T1000 (cell line): ENCODE measurements around the gene KCNK15.

Experiments used
- DNase-seq: peaks from one replicate; lab custom pipeline; 2025; ENCODE audit warnings: mixed read lengths; lab: John Stamatoyannopoulos, UW

The KCNK15 gene

DNA sequence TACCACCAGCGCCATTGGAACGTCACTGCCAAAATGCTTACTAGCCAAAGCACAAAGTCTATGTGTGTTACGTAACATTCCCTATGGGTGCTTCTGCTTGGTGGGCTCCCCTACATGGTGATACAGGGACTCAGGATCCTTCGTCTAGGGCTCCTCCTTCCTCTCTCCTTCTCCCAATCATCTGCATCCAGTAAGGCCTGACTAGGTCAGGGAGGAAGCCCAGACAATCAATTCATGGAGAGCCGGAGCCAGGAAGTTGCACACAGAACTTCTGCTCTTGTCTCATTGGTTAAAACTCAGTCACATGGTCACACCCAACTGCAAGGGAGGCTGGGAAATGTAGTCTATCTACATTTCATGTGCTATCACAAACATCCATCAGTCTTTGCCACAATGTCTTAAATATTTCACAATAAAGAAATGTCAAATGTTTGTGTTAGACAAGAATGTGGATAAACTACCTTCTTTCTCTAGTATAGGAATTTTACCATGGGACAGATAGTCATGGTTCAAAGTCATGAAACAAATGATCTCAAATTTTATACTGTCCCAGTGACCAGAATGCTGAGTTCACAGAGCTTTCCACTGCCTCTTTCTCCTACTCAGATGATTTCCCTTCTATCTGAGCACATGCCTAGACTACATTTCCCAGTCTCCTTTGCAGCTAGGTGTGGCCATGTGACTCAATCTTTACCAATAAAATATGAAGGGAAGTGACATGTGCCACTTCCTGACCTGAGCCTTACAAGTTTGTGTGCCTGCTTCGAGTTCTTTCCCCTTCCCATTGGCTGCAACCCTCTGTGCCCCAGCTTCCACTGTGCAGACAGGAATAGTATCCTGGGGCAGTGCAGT is 9.3 kb upstream of the KCNK15 start:
- peak; percentile 72 for DNase-seq

GRCh38 chr20:44737116-44737515 is 8.5 kb upstream of the KCNK15 start:
- no peak for DNase-seq

DNA sequence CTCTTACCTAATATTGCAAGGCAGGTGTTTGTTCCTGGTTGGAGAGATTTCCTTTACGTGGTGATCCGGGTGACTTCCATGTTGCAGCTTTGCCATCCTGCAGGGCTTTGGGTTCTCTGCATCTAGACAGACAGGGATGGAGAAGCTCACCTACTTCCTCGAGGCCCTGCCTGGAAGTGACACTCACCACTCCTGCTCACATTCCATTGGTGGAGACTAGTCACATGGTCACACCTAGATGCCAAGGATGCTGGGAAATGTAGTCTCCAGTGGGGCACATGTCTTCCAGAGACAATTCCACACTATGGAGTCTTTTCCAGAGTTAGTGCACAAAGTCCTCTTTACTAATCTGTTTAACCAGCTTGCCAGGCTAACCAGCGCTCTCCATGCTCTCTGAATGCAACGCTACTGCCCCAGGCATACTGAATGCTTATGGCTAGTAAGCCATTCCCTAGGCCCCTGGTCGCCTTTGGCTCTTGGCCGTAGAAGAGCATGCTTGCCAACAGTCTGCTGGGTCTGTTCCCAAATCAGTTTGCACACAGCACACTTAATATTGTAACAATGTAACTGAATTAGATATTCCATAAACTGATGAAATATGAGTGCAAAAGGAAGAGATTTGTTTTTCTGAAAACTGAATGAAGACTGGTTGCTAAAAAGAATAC is 6.7 kb upstream of the KCNK15 start:
- peak; percentile 78 for DNase-seq

- no peak for DNase-seq
Observed at GRCh38 chr20:44739942-44740341, 5.7 kb upstream of the KCNK15 start.

GRCh38 chr20:44742304-44743079 is 3.2 kb upstream of the KCNK15 start:
- DNase-seq = no peak

DNA sequence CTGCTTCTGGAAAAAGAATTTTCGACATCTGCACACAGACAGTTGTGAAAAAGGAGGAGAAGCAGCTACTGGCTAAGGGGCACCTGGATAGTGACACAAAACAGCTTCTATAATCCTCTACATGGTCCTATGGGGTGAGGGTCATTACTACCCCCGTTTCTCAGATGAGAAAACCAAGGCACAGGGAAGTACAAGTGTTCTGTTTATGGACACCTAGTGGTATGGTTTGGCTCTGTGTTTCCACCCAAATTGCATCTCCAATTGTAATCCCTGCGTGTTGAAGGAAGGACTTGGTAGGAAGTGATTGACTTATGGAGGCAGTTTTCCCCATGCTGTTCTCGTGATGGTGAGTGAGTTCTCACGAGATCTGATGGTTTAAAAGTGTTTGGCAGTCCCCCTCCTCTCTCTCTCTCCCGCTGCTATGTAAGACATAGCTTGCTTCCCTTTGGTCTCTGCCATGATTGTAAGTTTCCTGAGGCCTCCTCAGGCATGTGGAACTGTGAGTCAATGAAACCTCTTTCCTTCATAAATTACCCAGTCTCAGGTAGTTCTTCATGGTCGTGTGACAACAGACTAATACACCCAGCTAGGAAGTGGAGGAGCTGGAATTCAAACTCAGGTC is 2.5 kb upstream of the KCNK15 start:
- DNase-seq = no peak

DNA sequence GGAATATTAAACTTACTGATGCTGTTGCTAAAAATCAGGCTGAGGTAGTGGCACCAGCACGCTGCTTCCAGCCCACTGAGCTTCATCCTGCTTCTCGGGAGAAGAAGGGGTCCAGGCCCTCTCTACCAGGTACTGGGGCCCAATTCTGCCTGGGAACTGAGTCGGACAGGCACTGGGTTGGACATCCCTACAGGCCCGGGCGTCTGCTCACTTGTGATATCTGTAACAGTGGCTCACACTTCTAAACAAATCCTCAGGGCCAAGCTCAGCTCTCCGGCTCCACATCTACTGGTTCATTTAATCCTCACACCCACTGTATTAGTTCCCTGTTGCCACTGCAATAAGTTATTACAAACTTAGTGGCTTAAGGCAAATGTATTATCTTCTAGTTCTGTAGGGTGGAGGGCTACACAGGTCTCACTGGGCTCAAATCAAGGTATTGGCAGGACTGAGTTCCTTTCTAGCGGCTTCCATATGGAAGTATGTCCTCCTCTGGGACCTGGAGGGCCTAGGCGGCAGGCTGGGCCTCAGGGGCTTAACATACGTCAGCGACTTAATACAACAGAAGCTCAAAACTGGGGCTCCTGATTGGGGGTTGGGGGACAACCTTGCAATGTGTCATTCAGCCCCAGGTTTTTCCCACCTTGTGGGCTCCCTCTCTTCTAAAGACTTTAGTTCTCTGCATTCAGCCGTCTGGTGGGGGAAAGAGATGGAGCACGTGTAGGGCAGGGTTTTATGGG is 1.6 kb upstream of the KCNK15 start:
- no peak for DNase-seq

- DNase-seq = no peak
Observed at GRCh38 chr20:44745122-44745597, 505 bp upstream of the KCNK15 start.

DNA sequence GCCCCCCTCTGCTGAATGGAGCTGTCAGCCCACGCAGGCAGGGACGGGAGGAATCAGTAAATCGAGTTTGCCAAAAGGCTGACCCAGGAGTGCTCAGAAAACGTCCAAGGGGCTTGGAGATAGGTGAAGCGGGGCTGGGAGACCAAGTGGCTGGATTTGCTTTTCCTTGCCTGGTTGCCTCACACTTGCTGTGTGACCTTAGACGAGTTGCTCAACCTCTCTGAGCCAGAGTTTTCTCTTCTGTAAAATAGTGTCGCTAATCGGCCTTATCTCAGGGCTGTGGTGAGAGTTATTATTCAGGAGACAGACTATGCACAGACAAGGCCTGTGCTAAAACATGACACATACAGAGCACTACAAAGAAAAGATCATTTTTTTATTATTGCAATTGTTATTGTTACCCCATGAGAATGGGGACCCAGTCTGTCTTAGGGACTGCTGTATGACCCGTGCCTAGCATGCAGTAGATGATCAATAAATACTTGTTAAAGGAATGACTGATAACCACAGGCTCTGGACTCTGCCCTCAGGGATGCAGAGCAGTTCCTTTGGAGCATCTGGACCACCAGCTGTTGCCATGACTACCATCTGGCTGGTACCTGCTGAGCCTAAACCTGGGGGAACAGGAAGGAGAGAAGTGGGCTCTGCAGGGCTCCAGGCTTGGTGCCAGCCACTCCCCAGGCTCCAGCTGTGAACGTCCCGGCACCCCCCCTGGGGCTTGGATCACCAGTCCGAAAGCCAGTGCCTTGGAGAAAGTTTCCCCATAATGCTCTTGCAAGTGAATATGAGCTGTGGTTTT is 901 bp downstream of the KCNK15 start:
- no peak for DNase-seq

DNA sequence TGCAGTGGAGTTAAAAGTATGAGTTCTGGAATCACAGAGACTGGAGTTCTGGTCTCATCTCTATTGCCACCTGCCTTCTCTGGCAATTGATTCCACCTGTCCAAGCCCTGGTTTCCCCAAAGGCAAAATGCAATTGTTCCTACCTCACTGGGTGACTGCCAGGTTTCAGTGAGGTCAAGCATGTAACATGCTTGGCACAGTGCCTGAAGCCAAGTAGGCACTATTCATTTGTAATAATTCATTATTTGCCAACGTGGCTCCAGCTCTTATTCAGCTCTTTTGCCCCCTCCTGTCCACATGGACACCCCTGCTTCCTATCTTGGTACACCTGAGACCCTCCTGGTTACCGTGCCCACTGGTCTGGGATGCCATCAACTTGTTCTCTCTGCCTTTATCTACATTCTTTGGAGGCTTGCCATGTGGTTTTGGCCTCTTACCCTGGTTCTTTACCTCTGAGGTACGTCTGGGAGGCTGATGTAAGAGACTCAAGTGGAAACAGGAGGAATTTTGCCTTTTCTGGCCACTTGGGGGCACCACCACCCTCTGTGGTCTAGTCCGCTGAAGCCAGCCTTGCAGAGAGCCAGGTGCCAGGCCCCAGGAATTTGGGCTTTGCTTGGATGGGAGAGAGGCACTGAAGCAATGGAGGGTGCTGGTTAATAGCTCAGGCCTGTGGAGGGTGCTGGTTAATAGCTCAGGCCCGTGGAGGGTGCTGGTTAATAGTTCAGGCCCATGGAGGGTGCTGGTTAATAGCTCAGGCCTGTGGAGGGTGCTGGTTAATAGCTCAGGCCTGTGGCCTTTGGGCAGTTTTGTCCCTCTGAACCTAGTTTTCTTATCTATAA is 1.7 kb downstream of the KCNK15 start:
- DNase-seq = peak; percentile 65

GRCh38 chr20:44748005-44748370 is 2.3 kb downstream of the KCNK15 start:
- DNase-seq = no peak

GRCh38 chr20:44750081-44750805 is 4.6 kb downstream of the KCNK15 start:
- no peak for DNase-seq

GRCh38 chr20:44752099-44752931 is 6.7 kb downstream of the KCNK15 start:
- DNase-seq = no peak

DNA sequence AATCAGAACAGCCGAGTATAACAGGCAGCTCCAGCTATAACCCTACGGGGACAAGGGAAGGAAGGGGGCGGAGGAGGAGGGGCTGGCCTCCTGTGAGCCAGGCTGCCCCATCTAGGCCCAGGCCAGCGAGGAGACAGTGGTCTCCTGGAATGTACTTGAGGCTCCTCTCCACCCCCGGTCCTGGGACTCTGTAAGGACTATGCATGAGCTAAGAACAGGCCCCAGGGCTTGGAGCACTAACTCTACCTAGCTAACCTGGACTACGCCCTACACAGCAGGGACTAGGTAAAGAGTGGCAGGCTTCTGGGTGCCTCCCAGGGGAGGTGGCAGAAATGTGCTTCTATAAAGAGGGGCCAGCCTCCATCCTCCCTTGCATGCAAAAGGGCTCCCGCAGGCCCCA is 8.9 kb downstream of the KCNK15 start:
- no peak for DNase-seq

DNA sequence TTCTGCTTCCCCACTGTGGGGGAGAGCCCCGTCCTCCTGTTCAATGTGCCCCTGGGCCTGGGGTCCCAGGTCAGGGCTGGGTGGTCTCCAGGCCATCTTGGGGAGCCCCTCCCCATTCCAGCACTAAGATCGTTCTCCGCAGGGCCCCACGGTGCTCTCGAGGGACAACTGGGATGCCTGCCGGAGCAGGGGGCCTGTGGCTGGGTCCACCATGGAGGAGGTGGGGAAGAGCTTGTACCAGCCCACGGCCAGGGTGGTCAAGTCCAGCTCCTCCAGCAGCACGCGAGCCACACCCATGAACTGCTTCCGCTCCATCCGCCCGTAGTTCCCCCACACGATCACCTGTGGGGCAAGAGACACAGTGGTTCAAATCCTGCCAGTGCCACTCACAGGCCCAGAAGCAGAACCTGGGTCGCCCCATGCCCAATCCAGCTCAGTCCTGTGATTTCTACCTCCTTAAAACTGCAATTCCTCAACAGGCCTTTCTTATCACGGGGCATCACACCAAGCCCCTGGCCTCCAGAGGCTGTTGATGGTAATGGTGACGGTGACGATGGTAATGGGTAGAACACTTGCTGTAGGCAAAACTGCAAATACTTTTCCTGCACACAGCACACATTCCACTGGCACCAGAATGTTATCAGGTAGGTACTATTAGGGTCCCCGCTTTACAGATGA is 10.5 kb downstream of the KCNK15 start:
- no peak for DNase-seq

- DNase-seq = no peak
Observed at GRCh38 chr20:44756956-44757355, 11.3 kb downstream of the KCNK15 start.
